Calu3 (cell line): ENCODE results near the gene TNFRSF11A. TPM values are rescaled to one million over a fixed set of nuclear protein-coding genes. Genes with fewer than 3 reads are reported as not detected.

Experiments used
- BruUV-seq: library from RNA; stranded (reverse); fragments of 400-500 nt; replicated peaks from 2 replicates; lab custom pipeline; 2021; lab: Mats Ljungman, UMichigan
- CTCF ChIA-PET: fragments of 300-600 bp; sonication (Branson Sonifier 250); formaldehyde crosslinking; loops from one replicate; lab custom pipeline; 2022; ENCODE audit warnings: antibody characterized with exemption; lab: Charles Lee
- DNase-seq: peaks from one replicate; pipeline ENCODE4 v3.0.0; 2022
- H3K27ac Mint-ChIP-seq: one replicate; pipeline ENCODE4 v1.8.0; 2022; ENCODE audit warnings: mixed read lengths; ENCODE audit not compliant: unreplicated experiment
- H3K27me3 Mint-ChIP-seq: one replicate; pipeline ENCODE4 v1.8.0; 2022; ENCODE audit warnings: mixed read lengths; ENCODE audit not compliant: unreplicated experiment
- H3K36me3 Mint-ChIP-seq: one replicate; pipeline ENCODE4 v1.8.0; 2022; ENCODE audit warnings: mild to moderate bottlenecking, moderate library complexity, mixed read lengths; ENCODE audit not compliant: insufficient read depth, unreplicated experiment
- H3K4me1 Mint-ChIP-seq: one replicate; pipeline ENCODE4 v1.8.0; 2022; ENCODE audit warnings: mild to moderate bottlenecking, low read depth, mixed read lengths; ENCODE audit not compliant: unreplicated experiment
- H3K4me3 Mint-ChIP-seq: one replicate; pipeline ENCODE4 v1.8.0; 2022; ENCODE audit warnings: mild to moderate bottlenecking, low read depth, moderate library complexity, mixed read lengths; ENCODE audit not compliant: unreplicated experiment
- H3K9me3 Mint-ChIP-seq: one replicate; pipeline ENCODE4 v1.8.0; 2022; ENCODE audit warnings: low read depth, mixed read lengths; ENCODE audit not compliant: unreplicated experiment
- CTCF ChIP-seq: fragments of 200-600 bp; IDR thresholded peaks from one replicate; pipeline ENCODE4 v1.8.0; 2022; ENCODE audit warnings: antibody characterized with exemption; ENCODE audit not compliant: unreplicated experiment
- intact Hi-C: fragments of 100-400 bp; cut with micrococcal nuclease; formaldehyde crosslinking; loops from one replicate; pipeline ENCODE4 v1.10.0; 2022; ENCODE audit not compliant: unreplicated experiment
- total RNA-seq: library from RNA; stranded (reverse); gene quantifications from 2 replicates; pipeline ENCODE4 v1.2.3, GENCODE V29; 2022

Gene TNFRSF11A
- total RNA-seq, 1 experiment from 2014 or later = 94.6 TPM

- no peak overlapping the region for H3K4me3 Mint-ChIP-seq
- no peaks in the 10 kb centered on the region for H3K27me3 Mint-ChIP-seq
- H3K36me3 Mint-ChIP-seq = no peaks in the 10 kb centered on the region
- H3K9me3 Mint-ChIP-seq = peaks cover 2% of the 10 kb centered on the region
- BruUV-seq = no TSS peak
- no peak for DNase-seq
- CTCF ChIA-PET = no interaction called here
- no peak for TF ChIP-seq CTCF
- intact Hi-C loops = no loop called here
- H3K27ac Mint-ChIP-seq = no peak overlapping the region
- H3K4me1 Mint-ChIP-seq = peaks cover 27% of the 10 kb centered on the region
These were observed 71.9 kb downstream of the TNFRSF11A start for GRCh38 chr18:62396967-62397366.

GRCh38 chr18:62398291-62398690 is 73.2 kb downstream of the TNFRSF11A start:
- BruUV-seq = no TSS peak
- no peak for TF ChIP-seq CTCF
- Mint-ChIP-seq H3K4me3 (no peak overlapping the region), H3K4me1 (peaks cover 27% of the 10 kb centered on the region), H3K9me3 (peaks cover 2% of the 10 kb centered on the region), H3K36me3 (no peaks in the 10 kb centered on the region), H3K27me3 (no peaks in the 10 kb centered on the region), H3K27ac (no peak overlapping the region)
- no peak for DNase-seq
- CTCF ChIA-PET = no interaction called here
- intact Hi-C loops = no loop called here

GRCh38 chr18:62399276-62399675 is 74.2 kb downstream of the TNFRSF11A start:
- intact Hi-C loops = no loop called here
- H3K27me3 Mint-ChIP-seq = no peaks in the 10 kb centered on the region
- no TSS peak for BruUV-seq
- CTCF ChIA-PET = interaction anchor here (1.2 to 2.2 kb wide), 2 partner anchors 12 to 74 kb away, joined by 3 to 5 read pairs; partner anchors contain the start of gene TNFRSF11A
- DNase-seq = no peak
- peak overlapping the region; percentile 72 for H3K27ac Mint-ChIP-seq
- H3K4me3 Mint-ChIP-seq = no peak overlapping the region
- H3K4me1 Mint-ChIP-seq = peaks cover 27% of the 10 kb centered on the region
- H3K36me3 Mint-ChIP-seq = no peaks in the 10 kb centered on the region
- peaks cover 2% of the 10 kb centered on the region for H3K9me3 Mint-ChIP-seq
- no peak for TF ChIP-seq CTCF

- Mint-ChIP-seq H3K27me3 (no peaks in the 10 kb centered on the region), H3K9me3 (peaks cover 2% of the 10 kb centered on the region), H3K4me3 (peak overlapping the region; percentile 36), H3K27ac (peak overlapping the region; percentile 72), H3K4me1 (peaks cover 27% of the 10 kb centered on the region), H3K36me3 (no peaks in the 10 kb centered on the region)
- CTCF ChIA-PET = interaction anchor here (0.5 to 2.2 kb wide), 7 partner anchors 13 to 76 kb away, joined by 3 to 5 read pairs (median 3); partner anchors contain the start of gene TNFRSF11A
- TF ChIP-seq CTCF = peak; percentile 52
- intact Hi-C loops = no loop called here
- no TSS peak for BruUV-seq
- DNase-seq = peak; percentile 70
These were observed 74.7 kb downstream of the TNFRSF11A start for GRCh38 chr18:62399781-62400308.
